ENCODE results near the gene CSNK1A1.
"Not testable (repeated sequence)": the region's sequence is repeated elsewhere in the genome, so short reads cannot be mapped to it uniquely, and the experiment has no call there.

The CSNK1A1 gene

DNA sequence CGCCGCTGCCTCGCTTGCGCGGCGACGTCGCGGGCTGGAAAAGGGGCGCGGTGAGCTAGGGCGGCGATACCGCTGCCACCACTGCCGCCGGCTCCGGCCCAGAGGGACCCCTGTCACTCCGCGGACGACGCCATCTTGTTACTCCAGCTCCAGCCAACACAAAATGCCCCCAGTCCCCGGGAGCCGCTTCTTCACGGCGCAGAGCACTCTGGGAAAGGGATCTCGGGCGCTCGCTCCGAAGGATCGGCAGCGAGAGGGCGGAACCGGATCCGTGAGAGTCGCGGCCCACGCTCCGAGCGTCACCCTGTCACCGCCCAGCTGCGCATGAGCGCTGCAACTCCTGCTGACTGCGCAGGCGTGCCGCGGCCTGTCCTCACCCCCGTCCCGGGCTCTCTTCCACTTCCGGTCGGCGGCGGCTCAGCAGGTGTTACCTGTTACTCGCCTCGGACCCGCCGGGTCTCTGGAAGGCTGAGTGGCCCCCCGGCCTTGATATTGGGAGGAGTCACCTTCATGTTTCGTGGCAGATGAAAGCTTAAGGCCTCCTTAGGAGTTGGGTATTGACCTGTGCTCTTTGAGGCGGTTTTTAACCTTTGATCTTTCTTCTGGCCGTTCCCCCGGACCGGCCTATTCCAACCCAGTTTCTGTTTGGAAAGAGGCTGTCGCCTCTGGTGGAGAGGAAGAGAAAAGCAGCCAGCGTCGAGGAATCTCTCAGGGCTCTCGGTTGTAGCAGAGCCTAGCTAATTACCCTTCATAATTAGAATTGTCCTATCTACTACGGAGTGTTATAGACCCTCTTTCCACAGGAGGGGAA lies at the start of gene CSNK1A1:
Gene CSNK1A1, minus strand, starts transcription at position 213 of the 811 bp plus-strand sequence. CDS start 475 bp downstream, outside the sequence.
- DNase-seq: peak; percentile 99

DNA sequence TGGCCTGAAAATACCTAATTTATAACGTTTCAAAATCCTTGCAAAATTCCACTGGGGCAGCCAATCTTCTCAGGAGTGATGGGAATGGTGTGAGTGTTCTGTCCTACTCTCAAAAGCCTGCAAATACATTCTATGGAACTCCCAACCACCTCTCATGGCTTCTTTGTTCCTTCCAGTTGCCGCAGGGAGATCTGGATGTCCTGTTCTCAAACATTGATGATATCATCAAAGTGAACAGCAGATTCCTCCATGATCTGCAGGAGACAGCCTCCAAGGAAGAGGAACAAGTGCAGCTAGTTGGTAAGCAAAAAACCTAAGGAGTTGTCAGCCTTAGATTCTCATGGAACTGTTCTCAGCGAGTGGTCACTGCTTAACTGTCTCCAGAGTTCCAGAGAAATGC lies 49.7 kb upstream of the CSNK1A1 start:
- no peak for DNase-seq

DNA sequence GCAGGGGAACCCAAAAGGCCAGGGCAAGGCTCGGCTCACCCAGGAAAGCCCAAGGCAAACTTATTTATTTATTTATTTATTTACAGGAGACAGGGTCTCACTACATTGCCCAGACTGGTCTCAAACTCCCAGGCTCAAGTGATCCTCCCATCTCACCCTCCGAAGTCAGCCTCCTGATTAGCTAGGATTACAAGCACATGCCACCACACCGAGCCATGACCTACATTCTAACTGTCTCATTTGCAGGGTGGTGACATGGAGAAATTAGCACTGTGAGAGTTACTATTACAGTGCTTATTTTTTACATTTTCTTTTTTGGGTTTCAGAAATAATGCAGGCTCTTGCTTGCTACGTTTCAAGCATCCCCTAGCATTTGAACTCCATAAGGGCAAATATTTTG lies 48.1 kb upstream of the CSNK1A1 start:
- no peak for DNase-seq

DNA sequence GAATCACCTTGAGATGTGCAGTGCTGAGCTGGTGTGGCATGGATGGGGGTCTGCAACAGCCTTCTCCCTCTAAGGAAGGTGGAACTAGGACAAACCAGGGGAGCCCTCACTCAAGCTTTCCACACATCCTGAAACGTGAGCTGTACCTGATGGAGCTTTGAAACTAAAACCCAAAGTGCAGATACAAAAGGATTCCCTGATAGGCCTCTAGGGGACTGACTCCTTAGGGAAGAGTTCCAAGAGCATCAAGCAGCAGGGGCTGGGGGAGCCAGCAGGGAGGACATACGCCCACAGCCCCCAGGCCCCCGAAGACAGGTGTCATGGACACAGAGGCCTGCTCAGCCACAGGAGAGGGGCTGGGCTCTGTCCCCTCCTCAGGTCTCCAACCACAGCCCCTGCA lies 47.7 kb upstream of the CSNK1A1 start:
- DNase-seq: no peak

DNA sequence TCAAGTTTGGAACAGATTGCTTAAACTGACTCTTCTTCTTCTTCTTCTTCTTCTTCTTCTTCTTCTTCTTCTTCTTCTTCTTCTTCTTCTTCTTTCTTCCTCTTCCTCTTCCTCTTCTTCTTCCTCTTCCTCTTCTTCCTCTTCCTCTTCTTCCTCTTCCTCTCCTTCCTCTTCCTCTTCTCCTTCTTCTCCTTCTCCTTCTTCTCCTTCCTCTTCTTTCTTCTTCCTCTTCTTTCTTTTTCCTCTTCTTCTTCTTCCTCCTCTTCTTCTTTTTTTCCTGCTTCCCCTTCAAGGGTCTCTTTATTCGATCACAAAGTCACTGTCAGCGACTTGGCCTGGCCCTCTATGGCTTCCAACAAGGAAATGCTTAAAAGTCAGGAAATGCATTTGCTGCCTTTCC lies 47.0 kb upstream of the CSNK1A1 start:
- DNase-seq: not testable (repeated sequence)

DNA sequence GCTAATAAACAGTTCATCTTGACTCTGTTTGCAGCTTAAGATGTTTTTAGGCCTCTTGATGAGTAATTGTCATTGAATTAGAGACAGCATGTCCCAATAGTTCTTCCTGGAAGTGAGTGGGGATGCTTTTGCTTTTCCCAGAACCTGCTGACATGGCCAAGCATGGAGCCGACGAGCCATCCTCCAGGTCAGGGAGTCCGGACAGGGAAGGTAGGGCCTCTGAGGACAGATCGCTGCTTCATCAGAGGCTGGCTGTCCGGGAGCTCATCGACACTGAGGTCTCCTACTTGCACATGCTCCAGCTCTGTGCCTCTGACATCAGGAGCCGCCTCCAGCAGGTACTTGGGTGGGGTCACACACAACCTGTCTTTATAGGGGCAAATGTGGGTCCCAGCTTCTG lies 46.4 kb upstream of the CSNK1A1 start:
- DNase-seq: no peak

DNA sequence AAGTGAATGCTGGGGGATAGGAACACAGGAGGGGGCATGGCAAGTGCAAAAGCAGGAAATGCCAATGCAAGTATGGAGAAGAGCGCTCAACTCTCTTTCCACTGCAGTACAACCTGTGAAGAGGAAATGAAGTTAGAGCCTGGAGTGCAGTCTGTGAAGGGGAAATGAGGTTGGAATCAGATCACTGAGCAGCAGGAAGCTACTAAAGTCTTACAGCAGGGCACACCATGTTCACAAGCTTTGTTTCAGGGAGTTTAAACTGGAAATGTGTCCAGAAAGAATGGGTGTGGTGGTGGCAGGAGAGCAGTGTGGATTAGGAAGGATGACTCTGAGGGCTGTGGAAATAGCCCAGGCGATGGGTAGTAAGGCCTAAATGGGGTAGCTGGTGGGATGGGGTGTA lies 45.5 kb upstream of the CSNK1A1 start:
- no peak for DNase-seq

DNA sequence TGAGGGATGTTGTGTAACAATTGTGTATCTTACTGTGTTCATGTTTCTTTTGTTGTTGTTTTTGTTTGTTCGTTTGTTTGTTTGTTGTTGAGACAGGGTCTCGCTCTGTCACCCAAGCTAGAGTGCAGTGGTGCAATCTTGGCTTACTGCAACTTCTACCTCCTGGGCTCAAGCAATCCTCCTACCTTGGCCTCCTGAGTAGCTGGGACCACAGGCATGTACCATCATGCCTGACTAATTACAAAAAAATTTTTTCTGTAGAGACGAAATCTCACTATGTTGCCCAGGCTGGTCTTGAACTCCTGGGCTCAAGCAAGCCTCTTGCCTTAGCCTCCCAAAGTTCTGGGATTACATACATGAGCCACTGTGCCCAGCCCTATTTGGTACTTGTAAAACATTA lies 43.9 kb upstream of the CSNK1A1 start:
- not testable (repeated sequence) for DNase-seq

DNA sequence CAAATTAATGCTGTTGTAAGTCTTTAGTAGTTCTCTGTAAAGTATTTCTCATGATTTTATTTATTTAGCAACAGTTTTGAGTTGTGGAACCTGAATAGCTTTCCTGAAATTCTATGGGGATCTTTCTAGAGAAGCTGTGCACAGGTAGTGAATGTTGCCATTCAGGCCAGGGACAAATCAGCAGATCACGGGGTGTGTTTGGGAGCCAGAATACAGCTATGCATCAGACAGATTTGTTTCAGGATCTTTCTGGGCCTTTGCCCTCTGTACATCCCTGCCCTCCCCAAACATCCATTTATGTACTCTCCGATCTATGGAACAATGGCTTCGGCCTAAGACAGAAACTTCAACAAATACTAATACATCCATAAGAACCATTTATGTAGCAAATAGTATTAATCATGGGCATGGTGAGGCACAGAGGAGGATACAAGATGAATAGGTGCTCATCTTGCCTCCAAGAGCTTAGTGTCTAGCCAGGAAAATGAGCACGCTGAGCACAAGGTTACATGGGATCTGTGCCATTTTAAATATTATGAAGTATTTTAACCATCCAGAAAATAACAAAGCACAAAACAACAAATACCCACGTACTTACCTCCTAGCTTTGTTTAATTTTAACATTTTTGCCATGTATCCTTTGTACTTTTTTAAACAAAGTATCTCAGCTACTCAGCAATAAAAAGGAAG lies 43.1 kb upstream of the CSNK1A1 start:
- DNase-seq: no peak

DNA sequence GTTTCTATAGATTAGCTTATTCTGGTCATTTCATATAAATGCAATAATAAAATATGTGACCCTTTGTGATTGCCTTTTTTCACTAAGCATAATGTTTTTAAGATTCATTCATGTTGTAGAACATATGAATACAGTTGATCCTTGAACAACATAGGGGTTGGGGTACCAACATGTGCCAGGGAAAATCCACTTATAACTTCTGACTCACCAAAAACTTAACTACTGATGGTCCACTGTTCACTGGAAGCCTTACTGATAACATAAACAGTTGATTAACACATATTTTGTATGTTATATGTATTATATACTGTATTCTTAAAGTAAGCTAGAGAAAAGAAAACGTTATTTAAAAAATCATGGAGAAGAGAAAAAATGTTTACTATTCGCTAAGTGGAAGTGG lies 42.1 kb upstream of the CSNK1A1 start:
- no peak for DNase-seq

DNA sequence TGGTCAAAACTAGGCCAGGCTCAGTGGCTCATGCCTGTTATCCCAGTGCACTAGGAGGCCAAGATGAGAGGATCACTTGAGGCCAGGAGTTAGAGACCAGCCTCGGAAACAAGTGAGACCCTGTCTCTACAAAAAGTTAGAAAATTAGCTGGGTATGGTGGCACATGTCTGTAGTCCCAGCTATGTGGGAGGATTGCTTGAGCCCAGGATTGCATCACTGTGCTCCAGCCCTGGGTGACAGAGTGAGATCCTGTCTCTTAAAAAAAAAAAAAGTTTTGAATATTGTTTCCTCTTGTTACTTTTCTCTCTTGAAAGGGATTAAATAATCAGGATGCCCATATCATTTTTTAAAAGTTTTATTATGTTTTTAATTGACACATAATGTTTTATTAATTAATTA lies 37.7 kb upstream of the CSNK1A1 start:
- no peak for DNase-seq

DNA sequence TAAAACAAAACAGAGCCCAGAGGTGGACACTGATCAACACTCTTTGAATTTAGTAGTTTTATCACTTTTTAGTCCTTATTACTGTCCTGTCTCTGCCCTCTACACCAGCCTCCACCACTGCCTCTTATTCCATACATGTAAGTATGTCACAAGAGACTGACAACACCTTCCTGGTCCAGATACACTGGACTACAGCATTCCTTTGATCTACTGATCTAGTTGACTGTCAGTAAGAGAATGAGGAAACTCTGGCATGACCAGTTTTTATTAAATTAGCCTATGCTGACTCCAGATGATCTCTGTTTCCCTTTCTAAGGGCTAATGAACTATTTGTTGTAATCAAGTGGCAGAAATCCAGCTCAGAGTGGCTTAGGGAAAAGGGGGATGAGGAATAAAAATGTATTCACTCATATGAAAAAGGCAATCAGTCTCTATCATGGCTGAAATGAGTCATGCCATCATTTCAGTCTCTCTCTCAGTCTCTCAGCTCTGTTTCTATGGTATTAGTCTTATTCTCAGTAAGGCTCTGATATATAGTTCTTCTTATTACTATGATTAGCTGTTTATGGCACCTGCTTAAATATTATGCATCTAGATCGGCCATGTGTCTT lies 35.6 kb upstream of the CSNK1A1 start:
- DNase-seq: peak; percentile 43

DNA sequence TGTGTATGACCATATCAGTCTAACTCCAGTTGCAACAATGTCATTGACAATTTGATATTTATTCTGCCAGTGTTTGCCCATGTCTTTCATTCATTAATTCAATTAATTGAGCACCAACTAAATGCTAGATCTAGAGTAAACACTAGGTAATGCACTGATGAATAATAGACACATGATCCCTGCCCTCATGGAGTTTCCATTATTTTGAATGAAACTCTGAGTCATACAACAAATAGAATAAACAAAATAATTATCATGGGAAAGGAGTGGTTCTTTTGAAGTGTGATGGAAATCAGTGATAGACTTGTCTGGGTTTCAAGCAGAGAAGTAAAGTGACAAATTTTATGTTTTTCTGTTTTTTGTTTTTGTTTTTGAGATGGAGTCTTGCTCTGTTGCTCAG lies 34.7 kb upstream of the CSNK1A1 start:
- DNase-seq: no peak

DNA sequence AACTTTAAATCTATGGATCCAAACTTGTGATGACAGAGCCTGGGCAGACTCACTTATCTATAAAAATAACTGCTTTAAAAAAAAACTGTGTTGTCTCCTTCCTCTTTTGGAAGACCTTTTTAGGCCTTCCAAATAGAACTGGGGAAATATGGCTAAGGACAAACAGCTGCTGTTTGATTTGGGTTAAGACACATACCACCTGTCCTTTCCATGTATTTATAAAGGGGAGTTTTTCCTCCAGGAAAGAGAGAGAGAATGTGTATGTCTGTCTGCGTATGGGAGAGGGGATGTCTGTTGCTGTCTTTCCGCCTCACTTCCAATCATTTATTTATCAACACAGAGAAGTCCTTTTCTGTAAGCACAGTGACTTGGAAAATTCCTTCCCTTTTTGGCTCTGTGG lies 32.9 kb upstream of the CSNK1A1 start:
- no peak for DNase-seq

DNA sequence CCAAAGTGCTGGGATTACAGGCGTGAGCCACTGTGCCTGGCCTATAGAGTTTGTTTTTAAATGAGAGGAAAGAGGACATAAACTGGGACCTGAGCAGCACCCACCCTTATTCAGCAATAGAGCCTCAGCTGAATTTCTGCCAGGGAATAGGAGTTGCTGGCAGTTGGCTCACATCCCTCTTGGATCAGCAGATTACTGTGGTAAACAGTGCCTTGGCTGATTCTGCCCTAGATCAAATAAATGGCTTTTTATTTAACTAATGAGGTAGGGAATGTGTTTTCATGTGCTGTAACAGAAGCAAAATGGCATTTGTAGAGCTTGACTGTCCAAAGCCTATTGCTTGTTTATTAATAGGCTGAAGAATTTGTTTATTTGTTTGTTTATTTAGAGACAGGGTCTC lies 32.2 kb upstream of the CSNK1A1 start:
- no peak for DNase-seq

DNA sequence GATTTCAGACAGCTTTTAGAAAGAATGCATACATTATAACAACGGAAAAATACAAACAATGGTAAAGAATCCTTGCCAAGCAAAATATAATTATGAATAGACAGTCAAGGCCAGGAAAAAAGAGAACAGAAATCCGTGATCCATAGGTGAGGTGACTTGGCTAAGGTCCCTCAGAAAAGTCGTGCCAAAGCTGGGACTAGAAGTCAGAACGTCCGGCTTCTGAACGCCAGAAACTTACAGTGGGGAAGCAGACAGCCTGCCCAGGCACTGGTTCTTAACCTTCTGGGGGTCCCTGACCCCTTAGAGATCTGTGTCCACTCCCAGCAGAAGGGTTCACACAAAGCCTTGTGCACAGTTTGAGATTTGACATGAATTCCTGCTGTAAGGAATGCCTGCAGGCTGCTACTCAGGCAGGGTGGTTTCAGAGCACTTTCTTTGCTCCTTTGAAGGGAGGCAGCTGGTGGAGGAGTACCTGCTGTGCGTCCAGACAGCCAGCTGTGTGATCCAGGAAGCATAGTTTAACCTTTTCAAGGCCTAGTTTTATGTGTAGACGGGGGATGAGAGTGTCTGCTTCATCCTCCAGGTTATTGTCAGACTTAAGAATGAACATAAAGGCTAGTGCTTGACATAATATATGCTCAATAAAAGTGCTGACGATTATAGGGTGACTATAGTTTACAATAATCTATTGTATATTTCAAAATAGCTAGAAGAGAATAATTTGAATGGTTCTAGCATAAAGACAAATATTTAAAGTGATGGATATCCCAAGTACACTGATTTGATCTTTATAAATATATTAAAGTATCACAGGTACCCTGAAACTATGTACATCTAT lies 30.9 kb upstream of the CSNK1A1 start:
- DNase-seq: no peak

DNA sequence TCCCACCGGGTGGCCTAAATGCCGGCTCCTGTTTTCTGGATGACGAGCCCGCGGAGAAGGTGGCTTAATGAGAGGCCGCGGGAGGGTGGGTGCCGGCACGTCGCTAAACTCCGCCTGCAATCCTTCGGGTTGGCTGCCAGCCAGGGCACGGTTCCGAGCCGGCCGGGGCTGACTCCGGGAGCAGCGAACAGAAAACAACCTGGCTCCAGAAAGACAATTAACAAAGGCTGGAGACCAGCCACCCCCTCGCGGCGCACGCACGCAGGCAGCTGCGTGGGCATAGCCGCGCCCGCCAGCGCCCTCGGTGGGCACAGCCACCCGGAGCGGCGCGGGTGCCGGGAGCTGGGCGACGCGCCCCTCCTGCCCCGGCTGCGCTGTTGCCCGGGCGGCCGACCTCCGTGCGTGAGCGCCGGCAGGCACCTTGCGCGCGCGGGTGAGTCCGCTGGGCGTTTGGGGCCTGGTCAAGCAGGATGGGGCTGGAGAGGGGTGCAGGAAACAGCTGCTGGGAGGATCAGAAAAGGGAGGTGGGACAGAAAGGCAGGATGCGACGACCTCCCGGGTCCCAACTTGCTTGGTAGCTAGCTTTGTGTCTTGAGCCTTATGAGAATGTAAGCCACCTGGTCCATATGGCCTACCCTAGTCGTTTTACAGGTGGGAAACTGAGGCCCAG lies 30.1 kb upstream of the CSNK1A1 start, which contains the start of gene ARHGEF37:
Gene ARHGEF37, plus strand, starts transcription at position 307 of the 670 bp plus-strand sequence. CDS start 16,272 bp downstream, outside the sequence.
- peak; percentile 39 for DNase-seq

DNA sequence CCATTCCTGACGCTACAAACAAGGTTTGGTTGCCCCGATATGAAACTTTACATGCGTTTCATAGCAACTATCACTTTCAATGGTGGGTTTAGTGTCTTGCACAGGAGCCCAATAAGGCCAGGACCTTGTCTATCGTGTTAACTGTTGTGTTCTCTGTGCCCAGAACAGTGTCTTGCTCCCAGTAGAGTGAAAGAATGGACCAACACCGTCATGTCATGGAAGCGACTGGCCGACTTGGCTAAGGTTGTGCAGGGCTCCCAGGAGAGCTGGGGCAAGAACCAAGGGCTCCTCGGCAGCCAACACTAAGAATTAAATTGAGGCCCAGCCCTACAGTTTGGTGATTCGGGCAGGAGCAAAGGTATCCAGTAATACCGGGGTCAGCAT lies 29.6 kb upstream of the CSNK1A1 start:
- no peak for DNase-seq

DNA sequence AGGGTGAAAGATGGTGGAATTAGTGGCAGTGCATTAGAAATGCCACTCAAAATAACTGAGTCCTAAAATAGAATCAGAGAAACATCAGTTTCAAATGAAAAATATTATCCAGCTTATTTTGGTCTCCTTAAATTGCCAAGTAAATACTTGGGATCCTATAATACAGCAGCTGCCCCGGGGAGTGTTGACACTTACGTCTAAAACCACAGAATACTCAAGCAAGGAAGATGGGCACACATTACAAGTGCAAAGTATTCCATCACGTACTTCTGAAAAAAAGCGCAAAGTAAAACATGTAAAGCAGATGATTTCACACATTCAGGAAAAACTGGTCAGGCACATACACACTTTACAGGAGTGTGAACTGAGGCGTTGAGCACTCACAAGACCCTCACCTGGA lies 27.7 kb upstream of the CSNK1A1 start:
- no peak for DNase-seq

DNA sequence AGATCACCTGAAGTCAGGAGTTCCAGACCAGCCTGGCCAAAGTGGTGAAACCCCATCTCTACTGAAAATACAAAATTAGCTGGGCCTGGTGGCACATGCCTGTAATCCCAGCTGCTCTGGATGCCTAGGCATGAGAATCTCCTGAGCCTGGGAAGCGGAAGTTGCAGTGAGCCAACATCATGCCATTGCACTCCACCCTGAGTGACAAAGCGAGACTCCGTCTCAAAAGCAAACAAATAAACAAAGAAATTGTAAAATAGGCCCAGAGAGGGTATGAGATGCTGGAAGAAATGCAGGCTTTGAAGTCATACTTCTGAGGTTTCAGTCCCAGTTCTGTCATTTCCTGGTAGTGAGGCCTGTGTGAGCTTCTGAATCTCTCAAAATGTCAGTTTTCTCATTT lies 24.8 kb upstream of the CSNK1A1 start:
- DNase-seq: peak; percentile 41

DNA sequence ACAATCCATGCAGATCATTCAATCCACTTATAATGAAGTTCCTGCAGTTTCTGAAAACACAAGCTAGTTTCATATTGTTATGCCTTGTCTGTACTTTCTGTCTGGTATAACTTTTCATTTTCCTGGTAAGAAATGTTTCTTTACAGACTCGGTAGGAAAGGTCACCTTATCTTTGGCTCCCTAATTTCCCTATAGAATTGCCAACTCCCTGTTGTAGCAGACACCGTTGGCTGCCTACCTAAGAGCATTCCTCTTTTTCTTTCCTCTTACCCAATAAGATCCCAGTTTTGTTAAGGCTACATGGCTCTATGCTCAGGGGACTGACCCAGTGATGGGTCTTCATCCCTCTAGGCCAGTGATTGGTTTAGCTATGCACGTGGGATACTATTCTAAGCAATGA lies 23.9 kb upstream of the CSNK1A1 start:
- no peak for DNase-seq

DNA sequence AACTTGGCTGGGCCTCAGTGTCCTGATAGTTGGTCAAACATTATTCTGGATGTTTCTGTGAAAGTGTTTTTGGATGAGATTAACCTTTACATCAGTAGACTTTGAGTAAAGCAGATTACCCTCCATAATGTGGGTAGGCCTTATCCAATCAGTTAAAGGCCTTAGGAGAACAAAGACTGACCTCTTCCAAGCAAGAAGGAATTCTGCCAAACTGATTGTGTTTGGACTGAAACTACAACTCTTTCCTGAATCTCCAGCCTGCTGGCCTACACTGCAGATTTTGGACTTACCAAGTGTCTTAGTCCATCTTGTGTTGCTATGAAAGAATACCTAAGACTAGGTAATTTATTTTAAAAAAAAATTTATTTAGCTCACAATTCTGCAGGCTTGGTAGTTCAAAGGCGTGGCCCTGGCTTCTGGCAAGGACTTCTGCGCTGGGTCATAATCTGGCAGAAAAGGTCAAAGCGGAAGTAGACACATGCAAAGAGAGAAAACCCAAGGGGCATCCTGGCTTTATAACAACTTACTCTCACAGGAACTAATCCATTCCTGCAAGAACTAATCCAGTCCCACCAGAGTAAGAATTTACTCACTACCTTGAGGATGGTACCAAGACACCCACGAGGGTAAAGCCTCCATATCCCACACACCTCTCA lies 21.5 kb upstream of the CSNK1A1 start:
- no peak for DNase-seq
